Muscle of back (tissue), 11 donors: ENCODE results near the gene ELOVL5. TPM values are rescaled to one million over a fixed set of nuclear protein-coding genes. Genes with fewer than 3 reads are reported as not detected.

Source experiments
- DNase-seq, 3 donors: peaks; one replicate each; pipeline versions ENCODE4 v3.0.0 to v3.0.0-alpha.2; 2013
- polyA plus RNA-seq, 10 donors: library from polyadenylated mRNA; unstranded; fragments of 120-200 nt; gene quantifications; one replicate each; pipeline ENCODE4 v1.2.1, GENCODE V29; 2013; ENCODE audit not compliant: insufficient read length in 10 of 10

Gene ELOVL5
- polyA plus RNA-seq, 10 donors = 29.5 to 58.5 (median 38.2) TPM

- no peak for DNase-seq
These were observed 103.8 kb downstream of the ELOVL5 start for GRCh38 chr6:53244958-53245357.

- DNase-seq = no peak
These were observed 104.3 kb downstream of the ELOVL5 start for GRCh38 chr6:53244399-53244931.

- DNase-seq = no peak
These were observed 106.8 kb downstream of the ELOVL5 start for GRCh38 chr6:53241938-53242337.

- DNase-seq = no peak
These were observed 108.0 kb downstream of the ELOVL5 start for GRCh38 chr6:53240761-53241160.

- DNase-seq = no peak
These were observed 108.6 kb downstream of the ELOVL5 start for GRCh38 chr6:53240139-53240538.

GRCh38 chr6:53239526-53239925 lies 109.2 kb downstream of the ELOVL5 start:
- DNase-seq = no peak

- DNase-seq = no peak
These were observed 110.4 kb downstream of the ELOVL5 start for GRCh38 chr6:53238311-53238710.

GRCh38 chr6:53236241-53236640 lies 112.5 kb downstream of the ELOVL5 start:
- no peak for DNase-seq

GRCh38 chr6:53235508-53235907 lies 113.2 kb downstream of the ELOVL5 start:
- no peak for DNase-seq

- no peak for DNase-seq
These were observed 115.4 kb downstream of the ELOVL5 start for GRCh38 chr6:53233309-53233708.

GRCh38 chr6:53230775-53231467 lies 117.8 kb downstream of the ELOVL5 start:
- no peak for DNase-seq

- no peak for DNase-seq
These were observed 120.9 kb downstream of the ELOVL5 start for GRCh38 chr6:53227847-53228246.

GRCh38 chr6:53220605-53221004 lies 128.1 kb downstream of the ELOVL5 start:
- no peak for DNase-seq

Other genes starting within 250 kb of the ELOVL5 start
- gene GCM1, start 200.1 kb downstream of the ELOVL5 start, polyA plus RNA-seq = under 1 TPM in 1 of 10 donors, not detected in 9; 0.07 TPM
- 10 to 100 TPM in 3 of 10 donors, 1 to 10 TPM in 7; 6.6 to 12.0 (median 8.5) TPM for gene GCLC, start 196.2 kb upstream of the ELOVL5 start, polyA plus RNA-seq